NCI-H2107 treated with DMSO at 0.1 percent for 48 hours (cell line): ENCODE results near the gene CTSK.
"Not testable (repeated sequence)": the region's sequence is repeated elsewhere in the genome, so short reads cannot be mapped to it uniquely, and the experiment has no call there.

Source experiments
- DNase-seq: peaks from one replicate; lab custom pipeline; 2025; ENCODE audit not compliant: unreplicated experiment; lab: John Stamatoyannopoulos, UW

The CTSK gene

GRCh38 chr1:150807249-150808023, 624 bp downstream of the CTSK start:
- no peak for DNase-seq

- no peak for DNase-seq
Measured at GRCh38 chr1:150805899-150806298, 2.2 kb downstream of the CTSK start.

GRCh38 chr1:150804671-150805070, 3.4 kb downstream of the CTSK start:
- no peak for DNase-seq

GRCh38 chr1:150799089-150799488, 9.0 kb downstream of the CTSK start:
- no peak for DNase-seq

- peak; percentile 63 for DNase-seq
Measured at GRCh38 chr1:150798525-150798924, 9.5 kb downstream of the CTSK start.

- no peak for DNase-seq
Measured at GRCh38 chr1:150796374-150796773, 11.7 kb downstream of the CTSK start.

GRCh38 chr1:150793778-150794177, 14.3 kb downstream of the CTSK start:
- not testable (repeated sequence) for DNase-seq

GRCh38 chr1:150793221-150793620, 14.8 kb downstream of the CTSK start:
- DNase-seq, result no peak

- no peak for DNase-seq
Measured at GRCh38 chr1:150791585-150791984, 16.5 kb downstream of the CTSK start.

- DNase-seq, result no peak
Measured at GRCh38 chr1:150789396-150789795, 18.7 kb downstream of the CTSK start.

- DNase-seq, result no peak
Measured at GRCh38 chr1:150788946-150789345, 19.1 kb downstream of the CTSK start.

GRCh38 chr1:150787455-150787854, 20.6 kb downstream of the CTSK start:
- no peak for DNase-seq

GRCh38 chr1:150780510-150780909, 27.6 kb downstream of the CTSK start:
- no peak for DNase-seq

GRCh38 chr1:150778409-150778808, 29.7 kb downstream of the CTSK start:
- DNase-seq, result peak; percentile 57

- no peak for DNase-seq
Measured at GRCh38 chr1:150777544-150777943, 30.5 kb downstream of the CTSK start.

- not testable (repeated sequence) for DNase-seq
Measured at GRCh38 chr1:150775931-150776505, 32.0 kb downstream of the CTSK start.

GRCh38 chr1:150775276-150775675, 32.8 kb downstream of the CTSK start:
- DNase-seq, result no peak

GRCh38 chr1:150772326-150772725, 35.7 kb downstream of the CTSK start:
- no peak for DNase-seq

GRCh38 chr1:150767704-150768103, 40.4 kb downstream of the CTSK start:
- not testable (repeated sequence) for DNase-seq

- not testable (repeated sequence) for DNase-seq
Measured at GRCh38 chr1:150765977-150766301, 42.1 kb downstream of the CTSK start.

- peak; percentile 88 for DNase-seq
Measured at GRCh38 chr1:150765296-150765976, 42.6 kb downstream of the CTSK start, which contains the start of gene CTSS. Gene CTSS (minus strand): TSS chr1:150765778. CDS start chr1:150764763, 1,015 bp downstream.

GRCh38 chr1:150764617-150765101, 43.4 kb downstream of the CTSK start:
- DNase-seq, result no peak
